Stomach (tissue), 4 donors: Measurements from ENCODE around the gene CCDC149.

Source experiments
- CTCF ChIP-seq, 7 experiments: fragments of 450-650 bp in 4 of 7; fragments of 200-600 bp in 3 of 7; sonication (generic) in 3 of 7; IDR thresholded peaks; one replicate each; pipeline ENCODE4 v1.5.1; 2016 to 2019; ENCODE audit warnings: antibody characterized with exemption in 7 of 7, control low read depth in 2 of 7, mild to moderate bottlenecking in 1 of 7
- EP300 ChIP-seq: sonication (generic); formaldehyde crosslinking; IDR thresholded peaks from one replicate; pipeline ENCODE4 v1.6.1; 2017; ENCODE audit warnings: antibody characterized with exemption
- POLR2A ChIP-seq, 4 donors: fragments of 450-650 bp; IDR thresholded peaks; one replicate each; pipeline ENCODE4 v1.6.1; 2016; ENCODE audit warnings: antibody characterized with exemption in 4 of 4, control low read depth in 2 of 4, mild to moderate bottlenecking in 1 of 4, moderate library complexity in 1 of 4
- POLR2AphosphoS5 ChIP-seq, 3 donors: sonication (generic); formaldehyde crosslinking; IDR thresholded peaks; one replicate each; pipeline ENCODE4 v1.6.1; 2016; ENCODE audit warnings: antibody characterized with exemption in 3 of 3

DNA sequence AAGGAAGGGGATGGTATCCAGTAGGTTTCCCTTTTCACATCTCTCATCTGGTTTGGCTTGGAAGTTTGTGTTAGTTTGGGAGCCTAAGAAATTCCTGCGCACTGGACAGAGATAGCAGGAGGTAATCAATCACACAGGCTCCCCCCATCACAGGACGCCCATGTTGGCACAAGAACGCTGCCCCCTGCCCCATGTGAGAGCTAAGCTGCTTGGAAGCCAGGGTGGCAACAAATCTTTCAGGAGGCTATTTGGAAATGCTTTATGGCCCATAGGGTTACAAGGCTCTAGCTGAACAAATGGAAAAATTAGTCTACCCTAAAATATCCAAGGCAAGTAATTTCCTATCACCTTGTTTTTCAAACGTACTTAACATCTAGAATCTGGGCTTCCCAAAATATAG is 63.5 kb downstream of the CCDC149 start:
- TF ChIP-seq CTCF (IDR thresholded peaks at IDR 0.05) (no peak), POLR2A (IDR thresholded peaks at IDR 0.05) (no peak), POLR2AphosphoS5 (IDR thresholded peaks at IDR 0.05) (no peak), EP300 (no peak)
